GM19239 (cell line): ENCODE results near the gene USF2.
"Not testable (repeated sequence)": the region's sequence is repeated elsewhere in the genome, so short reads cannot be mapped to it uniquely, and the experiment has no call there.

Experiments used
- DNase-seq: peaks from one replicate; pipeline ENCODE4 v3.0.0; 2011; ENCODE audit warnings: low spot score; ENCODE audit not compliant: insufficient read length
- FAIRE-seq: peaks from 2 replicates; lab custom pipeline; 2011; peaks lifted over from hg19 to GRCh38; lab: Jason Lieb, UNC

USF2 gene

GRCh38 chr19:35279985-35280821 lies 11.4 kb downstream of the USF2 start:
- no peak for DNase-seq
- FAIRE-seq, result no peak

- FAIRE-seq, result no peak
- no peak for DNase-seq
These were observed 12.5 kb downstream of the USF2 start for GRCh38 chr19:35281303-35281702.

DNA sequence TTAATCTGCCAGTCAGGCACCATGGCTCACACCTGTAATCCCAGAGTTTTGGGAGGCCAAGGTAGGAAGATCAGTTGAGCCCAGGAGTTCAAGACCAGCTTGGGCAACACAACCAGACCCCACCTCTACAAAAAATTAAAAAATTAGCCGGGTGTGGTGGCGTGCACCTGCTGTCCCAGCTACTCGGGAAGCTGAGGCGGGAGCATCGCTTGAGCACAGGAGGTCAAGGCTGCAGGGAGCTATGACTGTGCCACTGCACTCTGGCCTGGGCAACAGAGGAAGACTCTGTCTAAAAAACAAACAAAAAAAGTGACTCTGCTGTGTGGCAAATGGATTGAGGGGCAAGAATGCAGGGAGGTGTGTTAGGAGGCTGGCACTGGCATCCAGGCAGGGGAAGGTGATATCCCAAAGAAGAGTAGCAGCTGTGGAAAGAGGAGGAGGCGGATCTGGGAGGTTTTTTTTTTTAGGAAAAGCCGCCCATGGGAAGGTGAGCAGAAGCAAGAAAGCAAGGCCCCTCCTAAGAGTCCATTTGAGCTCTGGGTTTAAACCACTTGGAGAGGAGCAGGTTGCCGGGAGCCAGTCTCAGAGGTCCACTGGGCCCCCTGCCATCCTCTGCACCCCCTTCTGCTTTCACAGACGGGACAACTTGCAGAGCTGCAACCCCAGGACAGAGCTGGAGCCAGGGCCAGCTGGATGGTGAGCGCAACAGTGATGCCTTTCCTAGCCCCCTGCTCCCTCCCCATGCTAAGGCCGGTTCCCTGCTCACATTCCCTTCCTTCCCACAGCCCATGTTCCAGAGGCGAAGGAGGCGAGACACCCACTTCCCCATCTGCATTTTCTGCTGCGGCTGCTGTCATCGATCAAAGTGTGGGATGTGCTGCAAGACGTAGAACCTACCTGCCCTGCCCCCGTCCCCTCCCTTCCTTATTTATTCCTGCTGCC lies 15.7 kb downstream of the USF2 start:
- no peak for DNase-seq
- no peak for FAIRE-seq

DNA sequence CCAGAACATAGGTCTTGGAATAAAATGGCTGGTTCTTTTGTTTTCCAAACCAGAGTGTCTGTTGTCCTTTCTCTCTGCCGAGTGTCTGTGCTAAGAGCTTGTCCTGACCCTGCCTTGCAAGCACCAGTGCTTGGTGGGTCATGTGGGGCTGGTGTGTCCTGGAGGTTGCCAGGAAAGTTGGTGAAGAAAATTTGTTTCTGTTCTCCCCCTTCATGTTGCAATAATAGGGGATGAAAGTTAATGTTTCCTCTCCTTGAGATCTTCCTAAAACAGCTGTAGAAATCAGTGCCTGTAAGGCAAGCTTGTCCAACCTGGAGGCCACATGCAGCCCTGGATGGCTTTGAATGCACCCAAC lies 16.3 kb downstream of the USF2 start:
- FAIRE-seq, result no peak
- no peak for DNase-seq

DNA sequence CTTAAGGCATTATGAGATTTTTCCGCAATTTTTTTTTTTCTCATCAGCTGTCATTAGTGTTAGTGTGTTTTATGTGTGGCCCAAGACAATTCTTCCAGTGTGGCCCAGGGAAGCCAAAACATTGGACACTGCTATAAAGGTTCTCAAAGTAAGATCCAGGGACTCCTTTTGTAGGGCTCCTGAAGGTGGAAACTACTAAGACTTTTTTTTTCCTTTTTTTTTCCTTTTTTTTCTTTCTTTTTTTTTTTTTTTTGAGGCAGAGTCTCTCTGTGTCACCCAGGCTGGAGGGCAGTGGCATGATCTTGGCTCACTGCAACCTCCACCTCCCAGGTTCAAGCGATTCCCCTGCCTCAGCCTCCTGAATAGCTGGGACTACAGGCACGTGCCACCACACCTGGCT lies 16.7 kb downstream of the USF2 start:
- FAIRE-seq, DNase-seq: not testable (repeated sequence)

DNA sequence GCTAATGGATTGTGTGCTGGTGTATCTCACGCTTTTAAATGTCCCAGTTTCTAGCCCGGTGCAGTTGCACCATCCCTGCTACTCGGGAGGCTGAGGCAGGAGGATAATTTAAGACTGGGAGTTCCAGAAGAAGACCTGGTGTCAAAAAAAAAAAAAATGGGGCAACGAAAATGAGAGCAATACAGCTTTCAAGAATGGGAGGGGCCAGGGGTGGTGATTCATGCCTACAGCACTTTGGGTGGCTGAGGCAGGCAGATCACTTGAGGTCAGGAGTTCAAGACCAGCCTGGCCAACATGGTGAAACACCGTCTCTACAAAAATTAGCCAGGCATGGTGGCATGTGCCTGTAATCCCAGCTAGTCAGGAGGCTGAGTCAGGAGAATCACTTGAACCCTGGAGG lies 17.3 kb downstream of the USF2 start:
- DNase-seq, FAIRE-seq: not testable (repeated sequence)

- no peak for DNase-seq
- FAIRE-seq, result no peak
These were observed 19.0 kb downstream of the USF2 start for GRCh38 chr19:35287713-35288112.

GRCh38 chr19:35288331-35288730 lies 19.6 kb downstream of the USF2 start:
- DNase-seq (no peak), FAIRE-seq (no peak)

DNA sequence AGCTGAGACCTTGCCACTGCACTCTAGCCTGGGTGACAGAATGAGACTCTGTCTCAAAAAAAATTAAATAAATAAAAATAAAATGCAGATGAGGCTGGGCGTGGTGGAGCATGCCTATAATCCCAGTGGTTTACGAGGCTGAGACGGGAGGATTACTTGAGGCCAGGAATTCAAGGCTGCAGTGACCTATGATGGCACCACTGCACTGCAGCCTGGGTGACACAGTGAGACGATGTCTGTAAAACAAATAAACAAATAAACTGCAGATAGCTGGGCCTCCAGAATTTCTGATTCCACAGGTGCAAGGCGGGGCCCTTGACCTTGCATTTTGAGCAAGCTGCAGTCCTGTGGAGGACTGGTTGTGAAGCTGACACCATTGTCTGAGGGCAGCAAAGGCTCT lies 20.1 kb downstream of the USF2 start:
- no peak for FAIRE-seq
- DNase-seq, result no peak

DNA sequence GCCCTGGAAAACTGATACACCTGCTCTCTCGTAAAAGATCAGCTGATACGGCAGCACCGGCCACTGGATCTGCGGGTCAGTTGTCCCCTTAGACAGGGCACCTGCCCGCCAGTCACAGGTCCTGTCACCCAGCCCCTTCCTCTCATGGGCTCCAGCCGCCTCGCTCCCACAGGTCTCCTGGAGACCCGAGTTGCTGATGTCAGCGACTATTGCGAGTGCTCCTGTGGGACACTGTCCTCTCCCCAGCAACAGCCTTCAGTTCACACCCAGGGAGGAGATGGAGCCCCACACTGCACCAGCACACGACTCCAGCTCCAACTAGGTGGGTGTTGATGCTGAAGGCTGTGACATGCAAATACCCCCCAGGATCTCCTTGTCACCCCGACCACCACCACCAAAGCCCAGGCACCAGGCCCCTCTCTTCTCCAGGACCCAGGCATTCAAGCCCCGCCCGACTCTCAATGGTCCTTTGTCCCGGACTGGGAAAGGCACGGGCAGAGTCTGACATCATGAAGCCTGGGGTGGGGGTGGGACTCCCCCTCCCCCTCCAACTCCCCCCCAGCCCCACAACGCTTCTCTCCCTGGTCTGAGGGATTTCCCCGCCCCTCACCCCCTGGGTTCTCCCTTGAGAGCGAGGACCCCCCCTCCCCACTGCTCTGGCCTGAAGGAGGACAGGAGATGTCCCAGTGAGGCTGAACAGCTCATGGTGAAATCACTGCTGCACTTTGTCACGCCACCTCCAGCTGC lies 21.8 kb downstream of the USF2 start:
- FAIRE-seq, result no peak
- DNase-seq, result no peak

GRCh38 chr19:35291259-35291658 lies 22.5 kb downstream of the USF2 start:
- no peak for DNase-seq
- FAIRE-seq, result no peak

DNA sequence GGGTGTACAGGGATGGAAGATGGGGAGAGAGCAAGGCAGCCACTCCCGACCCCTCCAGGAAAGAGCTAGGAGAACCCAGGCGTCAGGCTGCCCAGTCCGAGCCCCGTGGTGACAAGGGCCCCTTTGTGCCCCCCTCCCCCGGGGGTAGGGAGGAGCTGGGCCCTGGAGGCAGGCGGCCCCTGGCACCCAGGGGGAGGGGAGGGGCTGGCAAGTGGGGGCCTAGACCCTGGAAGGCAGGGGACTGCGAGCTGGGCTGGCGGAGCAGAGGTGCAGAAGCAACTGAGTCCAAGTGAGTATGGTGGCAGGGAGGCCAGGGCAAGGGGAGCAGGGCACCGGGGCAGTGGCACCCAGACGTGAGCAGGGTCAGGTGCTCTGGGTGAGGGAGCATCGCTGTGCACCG lies 23.2 kb downstream of the USF2 start, which contains the start of gene MAG:
Gene MAG, plus strand, starts transcription at position 246 of the 400 bp plus-strand sequence. CDS start 3,248 bp downstream, outside the sequence.
- no peak for FAIRE-seq
- no peak for DNase-seq

GRCh38 chr19:35292421-35293362 lies 23.9 kb downstream of the USF2 start:
- DNase-seq (no peak), FAIRE-seq (no peak)

- FAIRE-seq, result no peak
- DNase-seq, result no peak
These were observed 24.6 kb downstream of the USF2 start for GRCh38 chr19:35293363-35293739.

DNA sequence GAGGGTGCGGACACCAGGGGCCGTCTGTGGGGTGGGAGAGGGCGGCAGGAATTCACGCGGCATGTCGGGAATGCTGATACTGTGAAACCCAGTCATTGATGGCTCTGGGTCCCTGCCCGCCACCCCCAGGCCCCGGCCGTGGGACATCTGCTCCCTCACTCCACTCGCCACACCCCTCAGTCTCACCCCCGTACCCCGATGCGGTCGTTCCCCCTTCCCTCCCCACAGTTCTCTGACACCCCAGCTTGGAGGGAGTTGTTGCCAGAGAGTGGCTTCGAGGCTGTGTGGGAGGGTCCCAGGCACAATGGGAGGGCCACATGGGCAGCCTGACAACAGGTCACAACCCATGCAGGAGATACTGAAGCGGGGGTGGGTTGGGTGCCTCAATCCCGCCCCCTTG lies 25.0 kb downstream of the USF2 start:
- no peak for DNase-seq
- no peak for FAIRE-seq

DNA sequence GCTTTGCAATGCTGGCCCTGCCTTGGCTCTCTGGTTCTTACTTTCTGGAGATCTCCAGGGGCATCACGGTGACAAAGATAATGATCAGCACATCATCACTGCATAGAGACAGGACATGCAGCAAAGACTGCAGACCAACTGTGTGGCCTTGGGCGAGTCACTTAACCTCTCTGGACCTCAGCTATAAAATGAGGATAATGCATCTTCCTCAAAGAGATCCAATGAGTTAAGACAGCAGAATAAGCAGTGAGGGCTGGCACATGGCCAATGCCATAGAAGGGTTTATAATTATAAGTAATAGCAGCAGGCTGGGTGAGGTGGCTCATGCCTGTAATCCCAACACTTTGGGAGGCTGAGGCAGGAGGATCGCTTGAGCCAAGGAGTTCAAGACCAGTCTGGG lies 25.6 kb downstream of the USF2 start:
- no peak for FAIRE-seq

GRCh38 chr19:35294859-35295791 lies 26.4 kb downstream of the USF2 start:
- DNase-seq (no peak), FAIRE-seq (no peak)

More for the DNA sequence above, 25.6 kb downstream of the USF2 start:
- DNase-seq, result no peak

DNA sequence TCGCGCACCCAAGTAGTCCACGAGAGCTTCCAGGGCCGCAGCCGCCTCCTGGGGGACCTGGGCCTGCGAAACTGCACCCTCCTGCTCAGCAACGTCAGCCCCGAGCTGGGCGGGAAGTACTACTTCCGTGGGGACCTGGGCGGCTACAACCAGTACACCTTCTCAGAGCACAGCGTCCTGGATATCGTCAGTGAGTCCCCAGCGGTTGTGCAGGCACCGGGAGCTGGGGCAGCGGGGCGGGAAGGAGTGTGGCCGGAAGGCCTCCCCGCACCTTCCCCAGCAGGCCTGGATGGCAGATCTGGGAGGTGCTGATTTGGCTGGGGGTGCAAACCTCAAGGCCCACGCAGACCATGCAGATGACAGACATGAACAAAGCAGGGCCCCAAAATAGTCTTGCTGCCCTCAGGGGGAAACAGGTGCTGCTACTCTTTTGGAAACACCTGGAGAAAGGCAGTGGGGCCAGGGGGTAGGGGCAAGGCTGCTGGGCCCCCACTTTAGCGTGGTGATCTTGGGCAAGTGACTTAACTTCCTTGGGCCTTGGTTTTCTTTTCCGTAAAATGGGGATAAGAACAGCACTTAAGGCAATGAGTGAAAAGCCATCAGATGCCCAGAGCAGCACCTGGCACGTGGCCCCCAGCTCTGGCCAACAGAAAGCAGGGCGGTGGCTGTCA lies 27.2 kb downstream of the USF2 start:
- FAIRE-seq (peak; percentile 66), DNase-seq (peak; percentile 70)
